Testis (tissue), 2 donors: ENCODE results near the gene ATP5F1D.

Experiments
- CTCF ChIP-seq, 3 experiments: fragments of 450-650 bp in 2 of 3; fragments of 200-600 bp in 1 of 3; sonication (generic) in 1 of 3; IDR thresholded peaks; one replicate each; pipeline ENCODE4 v1.5.1; 2016 to 2019; ENCODE audit warnings: antibody characterized with exemption in 3 of 3, mild to moderate bottlenecking in 2 of 3, moderate library complexity in 1 of 3
- POLR2A ChIP-seq: fragments of 450-650 bp; IDR thresholded peaks from one replicate; pipeline ENCODE4 v1.6.1; 2017; ENCODE audit warnings: antibody characterized with exemption, mild to moderate bottlenecking, moderate library complexity

- TF ChIP-seq CTCF (IDR thresholded peaks at IDR 0.05) (peak; percentile 62 to 84 (median 80)), POLR2A (no peak)
These were observed 20.3 kb upstream of the ATP5F1D start for GRCh38 chr19:1220976-1221903.
